SH-SY5Y (cell line): ENCODE data around the gene PTPRC.

Source experiments
- GATA2 ChIP-seq: IDR thresholded peaks from 2 replicates; pipeline ENCODE4 v1.6.1; 2011; ENCODE audit warnings: mild to moderate bottlenecking, low read depth, low read length
- GATA3 ChIP-seq: IDR thresholded peaks from 2 replicates; pipeline ENCODE4 v1.6.1; 2011; ENCODE audit warnings: low read depth, mild to moderate bottlenecking, low read length, moderate library complexity

GRCh38 chr1:198755715-198756114 lies 116.9 kb downstream of the PTPRC start:
- no peak for TF ChIP-seq GATA3
- TF ChIP-seq GATA2: no peak
